ENCODE data around the gene MBTD1. TPM values are rescaled to one million over a fixed set of nuclear protein-coding genes. Genes with fewer than 3 reads are reported as not detected.

MBTD1 gene
- total and polyA plus RNA-seq, 2 experiments from 2014 or later, result 3.2 to 24.2 TPM

DNA sequence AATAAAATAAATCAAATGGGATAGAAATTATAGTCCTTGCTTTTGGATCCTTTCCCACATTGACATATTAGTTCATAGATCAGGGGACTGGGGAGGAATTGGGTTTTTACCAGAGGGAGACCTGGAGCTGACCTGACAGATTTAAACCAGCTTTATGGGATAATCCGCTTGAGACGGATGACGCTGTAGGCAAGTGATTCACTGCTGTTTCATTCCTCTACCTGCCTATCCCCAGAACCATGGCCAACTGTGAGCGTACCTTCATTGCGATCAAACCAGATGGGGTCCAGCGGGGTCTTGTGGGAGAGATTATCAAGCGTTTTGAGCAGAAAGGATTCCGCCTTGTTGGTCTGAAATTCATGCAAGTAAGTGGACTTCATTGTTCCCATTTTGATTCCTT lies 104.4 kb downstream of the MBTD1 start:
- no peaks in the 10 kb centered on the region for H3K9me3 ChIP-seq (ENCODE audit: low read depth)
- H3K4me2 ChIP-seq, result peak overlapping the region; percentile 97
- H3K27me3 ChIP-seq, result no peaks in the 10 kb centered on the region
- peaks cover 46% of the 10 kb centered on the region for H3K79me2 ChIP-seq
- no peak overlapping the region for H3K4me3 ChIP-seq
- H3K4me1 ChIP-seq (ENCODE audit: insufficient read depth), result peaks cover 20% of the 10 kb centered on the region
- DNase-seq (ENCODE audit: low spot score), result no peak
- no peaks in the 10 kb centered on the region for H3K9me2 ChIP-seq (replicated peaks; ENCODE audit: insufficient read depth)
- no peak overlapping the region for H3K27ac ChIP-seq
- no peak for TF ChIP-seq EZH2 (IDR thresholded peaks at IDR 0.05; ENCODE audit: borderline replicate concordance)
- no peak for TF ChIP-seq EZH2phosphoT487 (IDR thresholded peaks at IDR 0.05; ENCODE audit: low read depth, severe bottlenecking, unreplicated experiment)
- TF ChIP-seq, protein P1, sequence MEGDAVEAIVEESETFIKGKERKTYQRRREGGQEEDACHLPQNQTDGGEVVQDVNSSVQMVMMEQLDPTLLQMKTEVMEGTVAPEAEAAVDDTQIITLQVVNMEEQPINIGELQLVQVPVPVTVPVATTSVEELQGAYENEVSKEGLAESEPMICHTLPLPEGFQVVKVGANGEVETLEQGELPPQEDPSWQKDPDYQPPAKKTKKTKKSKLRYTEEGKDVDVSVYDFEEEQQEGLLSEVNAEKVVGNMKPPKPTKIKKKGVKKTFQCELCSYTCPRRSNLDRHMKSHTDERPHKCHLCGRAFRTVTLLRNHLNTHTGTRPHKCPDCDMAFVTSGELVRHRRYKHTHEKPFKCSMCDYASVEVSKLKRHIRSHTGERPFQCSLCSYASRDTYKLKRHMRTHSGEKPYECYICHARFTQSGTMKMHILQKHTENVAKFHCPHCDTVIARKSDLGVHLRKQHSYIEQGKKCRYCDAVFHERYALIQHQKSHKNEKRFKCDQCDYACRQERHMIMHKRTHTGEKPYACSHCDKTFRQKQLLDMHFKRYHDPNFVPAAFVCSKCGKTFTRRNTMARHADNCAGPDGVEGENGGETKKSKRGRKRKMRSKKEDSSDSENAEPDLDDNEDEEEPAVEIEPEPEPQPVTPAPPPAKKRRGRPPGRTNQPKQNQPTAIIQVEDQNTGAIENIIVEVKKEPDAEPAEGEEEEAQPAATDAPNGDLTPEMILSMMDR (IDR thresholded peaks at IDR 0.05; ENCODE audit: poor library complexity), result no peak
- no peaks in the 10 kb centered on the region for H4K20me1 ChIP-seq (ENCODE audit: insufficient read depth, poor library complexity, severe bottlenecking)
- no peaks in the 10 kb centered on the region for H3K36me3 ChIP-seq (replicated peaks; ENCODE audit: insufficient read depth, low read depth)
- WGBS (ENCODE audit: low lambda C conversion rate, missing lambda C conversion rate), result 96% methylated on average over 8 of the region's 8 CpGs
- H2AFZ ChIP-seq, result no peak overlapping the region

DNA sequence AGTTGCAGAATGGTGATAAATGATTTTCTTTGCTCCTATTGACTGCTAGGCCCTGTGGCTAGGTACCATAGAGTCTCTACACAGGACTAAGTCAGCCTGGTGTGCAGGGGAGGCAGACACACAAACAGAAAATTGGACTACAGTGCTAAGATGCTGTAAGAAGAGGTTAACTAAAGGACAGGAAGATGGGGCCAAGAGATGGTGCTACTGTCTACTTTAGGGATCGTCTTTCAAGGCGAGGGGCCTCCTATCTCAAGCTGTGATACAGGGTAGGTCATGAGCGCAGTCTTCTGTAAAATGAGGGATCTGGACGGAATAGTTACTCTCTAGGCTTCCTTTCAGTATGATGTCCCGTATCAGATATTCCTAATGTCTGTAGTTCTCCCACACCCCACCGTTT lies 105.7 kb downstream of the MBTD1 start:
- Histone ChIP-seq H3K9me2 (replicated peaks; ENCODE audit: insufficient read depth) (no peaks in the 10 kb centered on the region), H3K36me3 (replicated peaks; ENCODE audit: insufficient read depth, low read depth) (no peaks in the 10 kb centered on the region), H2AFZ (peak overlapping the region; percentile 74), H3K4me2 (peak overlapping the region; percentile 97), H3K4me1 (ENCODE audit: insufficient read depth) (peaks cover 20% of the 10 kb centered on the region), H4K20me1 (ENCODE audit: insufficient read depth, poor library complexity, severe bottlenecking) (no peaks in the 10 kb centered on the region), H3K79me2 (peaks cover 46% of the 10 kb centered on the region), H3K27me3 (no peaks in the 10 kb centered on the region), H3K4me3 (peak overlapping the region; percentile 78), H3K9me3 (ENCODE audit: low read depth) (no peaks in the 10 kb centered on the region), H3K27ac (peak overlapping the region; percentile 83)
- DNase-seq (ENCODE audit: low spot score), result no peak
- 13% methylated on average over 6 of the region's 6 CpGs for WGBS (ENCODE audit: low lambda C conversion rate, missing lambda C conversion rate)
- TF ChIP-seq, protein P1 (IDR thresholded peaks at IDR 0.05; ENCODE audit: poor library complexity), result no peak
- TF ChIP-seq EZH2phosphoT487 (IDR thresholded peaks at IDR 0.05; ENCODE audit: low read depth, severe bottlenecking, unreplicated experiment), result no peak
- no peak for TF ChIP-seq EZH2 (IDR thresholded peaks at IDR 0.05; ENCODE audit: borderline replicate concordance)

DNA sequence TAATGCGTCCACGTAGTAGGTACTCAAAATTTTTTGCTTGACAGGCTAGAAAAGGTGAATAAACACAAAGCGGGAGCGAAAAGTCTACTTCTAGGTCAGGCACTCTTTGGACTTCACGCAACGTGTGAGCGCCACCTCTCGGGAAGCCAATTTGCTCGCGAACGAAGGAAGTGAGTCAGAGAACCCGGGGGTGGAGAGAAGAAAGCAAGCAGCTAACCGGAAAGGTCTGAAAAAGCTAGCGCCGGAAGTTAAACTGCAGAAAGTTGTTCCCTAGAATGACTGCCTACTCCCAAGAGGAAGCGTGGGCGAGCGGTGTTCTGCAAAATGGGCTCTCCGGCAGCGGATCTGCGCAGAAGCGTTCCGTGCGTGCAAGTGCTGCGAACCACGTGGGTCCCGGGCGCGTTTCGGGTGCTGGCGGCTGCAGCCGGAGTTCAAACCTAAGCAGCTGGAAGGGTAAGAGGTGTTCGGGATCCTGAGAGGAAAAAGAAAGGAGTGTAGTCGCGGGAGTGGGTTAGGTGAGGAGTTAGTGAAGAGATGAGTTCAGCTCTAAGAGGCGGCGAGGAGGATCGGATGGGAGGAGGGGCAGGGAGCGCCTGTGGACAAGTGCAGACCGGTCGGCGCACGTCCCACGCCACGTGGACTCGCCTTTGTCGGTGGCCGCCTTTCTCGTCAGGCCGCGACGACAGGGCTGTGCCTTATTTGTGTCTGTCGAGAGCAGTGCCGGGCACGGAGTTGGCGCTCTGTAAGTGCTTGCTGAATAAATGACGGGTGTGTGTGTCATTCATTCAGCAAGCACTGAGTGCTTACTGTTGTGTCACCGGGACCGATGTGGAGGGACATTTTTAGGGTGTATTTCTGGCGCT lies 106.4 kb downstream of the MBTD1 start, which contains the start of gene NME1:
Gene NME1, plus strand, starts transcription at position 350 of the 863 bp plus-strand sequence. CDS start 2,096 bp downstream, outside the sequence.
- Histone ChIP-seq H4K20me1 (ENCODE audit: insufficient read depth, poor library complexity, severe bottlenecking) (no peaks in the 10 kb centered on the region), H3K9me2 (replicated peaks; ENCODE audit: insufficient read depth) (no peaks in the 10 kb centered on the region), H3K4me2 (peak within 1 kb of the TSS; percentile 97), H3K9me3 (ENCODE audit: low read depth) (no peaks in the 10 kb centered on the region), H3K36me3 (replicated peaks; ENCODE audit: insufficient read depth, low read depth) (no peaks in the 10 kb centered on the region), H3K79me2 (peaks cover 46% of the 10 kb centered on the region), H2AFZ (peak within 1 kb of the TSS; percentile 79), H3K27ac (peak within 1 kb of the TSS; percentile 84), H3K27me3 (no peaks in the 10 kb centered on the region), H3K4me1 (ENCODE audit: insufficient read depth) (peaks cover 20% of the 10 kb centered on the region), H3K4me3 (peak within 1 kb of the TSS; percentile 78)
- DNase-seq (ENCODE audit: low spot score), result peak; percentile 98
- WGBS (ENCODE audit: low lambda C conversion rate, missing lambda C conversion rate), result under 1% methylated on average over 60 of the region's 60 CpGs
- TF ChIP-seq, protein P1 (IDR thresholded peaks at IDR 0.05; ENCODE audit: poor library complexity), result peak; percentile 98
- no peak for TF ChIP-seq EZH2 (IDR thresholded peaks at IDR 0.05; ENCODE audit: borderline replicate concordance)

Measured in hepatocyte (in vitro differentiated cells).